Activated T-cell treated with anti-CD3 and anti-CD28 coated beads for 24 hours (primary cell): Measurements from ENCODE around the gene MXD4.

ENCODE experiments used
- DNase-seq: peaks from one replicate; pipeline ENCODE4 v3.0.0-alpha.2; 2020; ENCODE audit warnings: low read depth

MXD4 gene

DNA sequence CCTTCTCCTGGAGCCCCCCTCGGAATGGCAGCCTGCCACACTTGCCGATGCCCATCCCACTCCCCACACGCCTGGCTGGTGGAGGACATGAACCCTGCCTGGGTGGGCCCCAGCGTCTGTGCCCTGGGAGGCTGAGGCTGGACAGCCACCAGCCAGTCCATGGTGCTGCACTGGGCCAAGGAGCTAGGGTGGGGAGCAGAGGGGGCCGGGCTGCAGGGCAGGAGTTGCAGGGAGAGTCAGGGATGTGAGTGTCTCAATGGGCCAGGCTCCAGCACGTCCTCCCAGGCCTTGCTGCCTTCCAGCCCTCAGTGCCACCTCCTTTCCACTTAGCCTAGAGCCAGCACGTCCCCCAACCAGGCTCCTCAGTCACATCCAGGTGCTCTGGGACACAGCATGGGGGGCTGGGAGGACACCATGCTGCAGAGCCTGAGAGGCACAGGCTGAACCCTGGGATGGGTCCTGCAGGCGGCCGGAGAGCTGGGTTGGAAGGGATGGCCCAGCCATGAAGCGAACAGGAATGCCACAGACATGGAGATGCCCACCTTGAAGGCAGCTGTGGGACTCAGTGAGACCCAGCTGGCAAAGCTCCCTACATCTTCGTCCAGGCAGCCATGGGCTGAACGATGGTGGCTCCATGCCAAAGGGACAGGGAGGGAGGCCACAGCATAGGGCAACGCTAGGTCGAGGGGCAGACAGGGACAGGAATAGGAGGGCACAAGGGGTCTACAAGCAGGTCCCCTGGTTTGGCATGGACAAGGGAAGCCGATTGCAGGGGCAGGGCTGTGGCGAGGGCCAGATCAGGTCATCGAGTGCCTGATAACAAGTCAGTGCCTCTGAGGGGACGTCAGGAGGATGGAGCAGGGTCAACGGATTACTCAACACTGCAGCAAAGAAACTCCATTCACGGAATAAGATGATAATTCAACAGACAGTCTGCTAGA lies 30.1 kb upstream of the MXD4 start:
- no peak for DNase-seq

DNA sequence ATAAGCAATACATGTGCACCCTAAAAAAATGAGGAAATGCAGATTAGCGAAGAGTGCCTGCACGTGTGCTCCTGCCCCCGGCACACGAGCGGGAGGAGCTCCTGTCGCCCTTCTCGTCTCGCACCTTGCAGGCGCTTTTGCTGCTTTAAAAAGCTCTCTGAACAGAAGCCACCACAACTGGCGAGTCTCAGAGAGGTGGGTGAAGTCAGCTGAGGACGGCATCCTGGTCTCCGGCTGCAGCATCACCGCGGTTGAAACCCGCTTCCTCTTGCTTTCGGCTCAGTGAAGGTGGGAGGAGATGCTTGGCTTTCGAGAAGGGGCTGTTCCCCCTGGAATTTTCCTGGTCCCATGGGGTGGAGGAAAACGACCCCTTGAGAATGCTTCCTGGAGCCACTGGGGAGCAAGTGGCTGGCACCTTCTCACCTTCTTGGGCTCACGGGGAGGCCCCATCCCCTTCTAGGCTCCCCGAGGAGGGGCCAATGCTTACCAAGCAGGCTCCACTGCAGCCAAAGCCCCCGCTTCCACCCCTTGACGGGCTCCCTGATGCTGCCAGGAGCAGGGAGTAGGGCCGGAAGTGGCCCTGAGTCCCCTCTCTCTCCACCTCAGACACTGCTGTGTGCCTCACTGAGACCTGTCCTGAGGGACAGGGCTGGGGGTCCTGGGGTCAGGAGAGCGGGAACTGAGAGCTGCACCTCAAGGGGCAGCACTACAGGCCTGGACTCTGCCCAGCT lies 29.2 kb upstream of the MXD4 start:
- peak; percentile 32 for DNase-seq

DNA sequence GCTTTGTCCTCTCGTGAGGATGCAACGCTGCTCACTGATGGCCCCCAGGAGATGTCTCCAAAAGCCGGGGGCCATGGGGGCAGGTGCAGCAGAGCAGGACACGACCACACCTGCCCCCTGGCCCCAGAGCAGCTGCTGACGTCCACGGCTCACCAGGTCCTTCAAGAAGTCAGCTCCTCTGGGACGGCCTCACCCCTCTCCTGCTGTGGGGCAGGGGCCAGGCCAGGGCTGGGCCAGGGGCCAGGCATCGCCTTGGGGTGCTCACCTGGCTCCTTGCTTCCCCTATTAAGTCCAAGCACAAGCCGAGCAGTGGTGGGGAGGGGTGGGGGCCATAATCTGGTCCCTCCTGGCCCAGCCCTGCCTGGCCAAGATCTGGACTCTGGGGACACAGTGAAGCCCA lies 28.6 kb upstream of the MXD4 start:
- no peak for DNase-seq

DNA sequence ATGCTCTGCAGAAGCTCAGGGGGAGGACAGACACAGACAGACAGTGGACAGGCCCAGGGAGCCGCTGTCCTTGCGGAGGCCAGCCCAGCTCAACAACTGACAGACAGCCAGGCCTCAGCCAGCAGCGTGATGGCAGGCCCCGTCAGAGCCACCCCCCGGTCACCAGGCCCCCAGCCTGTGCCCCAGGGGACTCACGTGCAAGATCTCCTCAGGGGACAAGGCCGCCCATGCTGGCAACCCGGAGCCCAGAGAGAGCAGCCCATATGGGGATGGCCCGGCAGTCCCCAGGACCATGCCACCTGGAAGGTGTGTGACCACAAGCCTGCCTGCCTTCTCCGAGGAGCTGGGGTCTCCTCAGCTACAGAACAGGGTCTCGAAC lies 28.0 kb upstream of the MXD4 start:
- no peak for DNase-seq

DNA sequence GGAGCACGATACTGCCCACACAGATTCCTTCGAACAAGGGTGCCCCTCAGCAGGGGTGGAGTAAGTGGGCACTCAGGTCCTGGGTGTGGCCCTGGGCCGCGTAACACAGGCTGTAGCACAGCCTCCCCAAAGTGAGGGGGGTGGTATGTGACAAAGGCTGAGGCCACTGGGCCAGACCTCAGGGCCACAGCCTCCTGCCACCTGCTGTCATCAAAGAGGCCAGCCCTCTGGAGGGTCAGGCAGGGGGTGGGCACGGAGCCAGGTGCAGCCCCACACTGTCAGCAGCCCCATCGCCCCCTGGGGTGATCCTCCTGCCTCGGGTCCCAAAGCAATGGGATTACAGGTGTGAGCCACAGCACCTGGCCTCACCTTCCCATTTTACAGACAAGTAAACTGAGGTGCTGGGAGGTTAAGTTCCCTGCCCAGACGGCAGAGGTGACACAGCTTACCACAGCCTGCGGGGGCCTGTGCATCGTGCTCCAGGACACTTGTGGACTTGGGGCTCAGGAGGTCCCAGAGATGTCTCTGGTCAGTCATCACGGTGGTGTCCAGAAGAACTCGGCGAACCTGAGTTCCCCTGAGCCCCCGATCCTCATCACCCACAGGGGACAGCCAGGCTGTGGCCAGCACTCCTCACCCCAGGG lies 27.5 kb upstream of the MXD4 start:
- no peak for DNase-seq

DNA sequence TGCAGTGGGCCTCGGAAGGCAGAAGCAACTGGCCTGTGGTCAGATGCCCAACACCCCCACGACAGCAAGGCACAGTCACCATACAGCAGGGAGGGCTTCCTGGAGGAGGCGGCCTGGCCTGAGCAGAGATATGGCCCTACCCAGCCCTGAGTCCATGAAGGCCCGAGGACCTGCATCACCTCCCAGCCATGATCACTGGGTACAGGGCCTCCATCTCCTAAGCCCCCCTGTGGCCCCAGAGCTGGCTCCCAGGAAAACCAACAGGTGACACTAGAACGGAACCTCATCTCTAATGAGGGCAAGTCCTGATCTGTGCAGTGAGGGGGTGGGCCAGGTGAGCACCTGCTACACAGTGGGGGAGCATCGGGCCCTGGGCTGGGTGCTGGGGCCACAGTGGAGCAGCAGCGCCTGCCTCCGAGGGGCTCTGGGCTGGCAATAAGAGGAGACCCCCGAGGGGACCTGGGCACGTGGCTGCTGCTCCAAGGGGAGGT lies 26.2 kb upstream of the MXD4 start:
- no peak for DNase-seq

DNA sequence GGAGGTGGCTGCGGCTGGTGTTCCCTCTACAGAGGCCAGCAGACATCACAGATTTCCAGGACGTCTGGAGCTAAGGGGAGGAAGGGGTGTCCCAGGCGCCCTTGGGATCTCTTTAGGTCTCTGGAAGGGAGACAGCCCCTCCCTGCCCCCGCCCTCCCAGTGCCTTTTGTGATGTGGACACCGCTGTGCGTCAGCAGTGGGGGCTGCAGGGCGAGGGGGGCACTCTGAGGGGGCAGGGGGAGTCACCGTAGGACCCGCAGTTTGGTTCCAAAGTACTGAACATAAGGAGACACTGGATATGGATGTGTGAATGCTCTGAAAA lies 25.6 kb upstream of the MXD4 start:
- DNase-seq = no peak

DNA sequence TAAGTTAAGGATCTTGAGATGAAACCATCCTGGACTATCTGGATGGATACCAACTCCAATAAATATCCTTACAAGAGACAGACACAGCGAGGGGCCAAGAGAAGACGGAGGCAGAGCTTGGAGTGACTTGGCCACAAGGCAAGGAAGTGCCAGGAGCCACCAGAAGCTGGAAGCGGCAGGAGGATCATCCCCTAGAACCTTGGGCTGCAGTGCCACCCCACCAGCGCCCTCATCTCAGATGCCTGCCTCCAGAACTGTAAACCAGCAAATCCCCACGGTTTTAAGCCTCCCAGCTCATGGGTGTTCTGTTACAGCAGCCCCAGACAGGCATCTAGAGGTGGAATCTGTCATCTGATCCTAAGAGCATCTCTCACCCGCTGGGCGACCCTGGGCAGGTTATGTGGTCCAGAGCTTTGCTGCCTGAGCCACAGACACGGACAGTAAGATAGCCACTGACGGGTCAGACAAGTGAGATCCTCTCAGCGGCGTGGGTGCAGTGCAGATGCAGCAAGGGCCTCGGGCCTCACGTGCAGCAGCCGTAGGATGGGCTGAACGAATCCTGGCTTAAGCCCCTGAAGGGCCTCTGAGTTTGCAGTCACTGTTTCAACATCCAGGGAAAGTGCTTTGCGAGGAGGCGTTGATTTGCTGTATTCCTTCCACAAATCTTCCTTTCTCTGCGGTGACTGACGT lies 25.1 kb upstream of the MXD4 start:
- DNase-seq = no peak

DNA sequence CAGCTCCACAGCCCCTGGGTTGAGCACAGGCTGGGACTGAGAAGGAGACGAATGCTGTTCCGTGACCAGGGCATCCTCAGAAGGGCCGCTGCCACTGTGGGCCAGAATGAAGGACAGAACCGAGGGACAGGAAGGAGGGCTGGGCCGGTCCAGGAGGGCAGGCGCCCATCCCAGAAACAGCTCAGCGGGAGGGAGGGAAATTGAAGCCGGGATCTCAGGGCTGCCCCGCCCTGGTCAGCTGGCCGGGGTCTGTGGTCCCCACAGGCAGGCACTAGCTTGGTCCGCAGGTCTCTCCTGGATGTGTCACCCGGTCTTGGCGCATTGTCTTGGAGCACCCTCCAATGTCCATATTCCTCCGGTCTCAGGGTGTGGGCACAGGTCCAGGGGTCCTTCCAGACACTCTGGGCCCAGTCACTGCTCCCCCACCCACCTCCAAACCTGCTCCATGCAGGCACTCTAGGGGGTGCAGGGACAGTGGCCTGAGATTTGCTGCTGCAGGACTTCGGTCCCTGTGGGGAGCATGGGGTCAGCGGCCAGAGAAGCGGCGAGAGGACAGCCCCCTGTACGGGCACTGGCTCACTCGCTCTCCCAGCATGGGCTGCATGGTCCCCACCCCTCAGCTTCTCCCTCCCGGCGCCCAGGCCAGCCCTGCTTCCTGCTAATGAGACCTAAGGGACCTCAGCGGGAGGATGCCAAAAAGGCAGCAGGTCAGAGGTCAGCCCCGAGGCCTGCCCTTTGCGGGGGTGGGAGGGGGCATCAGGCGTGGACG lies 23.9 kb upstream of the MXD4 start:
- DNase-seq = no peak

DNA sequence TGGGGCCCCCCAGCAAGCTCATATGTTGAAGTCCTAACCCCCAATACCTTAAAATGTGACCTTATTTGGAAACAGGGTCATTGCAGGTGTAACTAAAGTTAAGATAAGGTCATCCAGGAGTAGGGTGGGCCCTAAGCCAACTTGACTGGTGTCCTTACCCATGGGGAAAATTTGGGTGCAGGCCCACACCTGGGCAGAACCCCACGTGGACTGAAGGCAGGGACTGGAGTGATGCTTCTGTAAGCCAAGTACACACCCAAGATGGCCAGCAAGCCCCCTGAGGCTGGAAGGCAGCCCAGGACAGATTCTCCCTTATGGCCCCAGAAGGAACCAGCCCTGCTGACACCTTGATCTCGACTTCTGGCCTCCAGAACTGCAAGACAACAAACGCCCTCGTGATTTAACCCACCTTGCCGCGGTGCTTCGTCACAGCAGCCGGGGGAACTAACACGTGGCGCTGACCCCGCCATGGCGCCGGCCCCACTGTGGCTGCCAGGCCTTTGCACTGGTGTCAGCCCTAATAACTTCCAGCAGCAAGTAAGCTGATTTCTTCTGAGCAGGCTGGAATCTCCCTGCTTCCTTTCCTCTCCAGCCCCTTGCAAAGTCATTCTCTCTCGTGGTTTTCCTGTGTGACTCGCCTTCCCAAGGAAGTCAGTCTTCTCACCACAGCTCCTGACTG lies 23.2 kb upstream of the MXD4 start:
- DNase-seq = no peak

DNA sequence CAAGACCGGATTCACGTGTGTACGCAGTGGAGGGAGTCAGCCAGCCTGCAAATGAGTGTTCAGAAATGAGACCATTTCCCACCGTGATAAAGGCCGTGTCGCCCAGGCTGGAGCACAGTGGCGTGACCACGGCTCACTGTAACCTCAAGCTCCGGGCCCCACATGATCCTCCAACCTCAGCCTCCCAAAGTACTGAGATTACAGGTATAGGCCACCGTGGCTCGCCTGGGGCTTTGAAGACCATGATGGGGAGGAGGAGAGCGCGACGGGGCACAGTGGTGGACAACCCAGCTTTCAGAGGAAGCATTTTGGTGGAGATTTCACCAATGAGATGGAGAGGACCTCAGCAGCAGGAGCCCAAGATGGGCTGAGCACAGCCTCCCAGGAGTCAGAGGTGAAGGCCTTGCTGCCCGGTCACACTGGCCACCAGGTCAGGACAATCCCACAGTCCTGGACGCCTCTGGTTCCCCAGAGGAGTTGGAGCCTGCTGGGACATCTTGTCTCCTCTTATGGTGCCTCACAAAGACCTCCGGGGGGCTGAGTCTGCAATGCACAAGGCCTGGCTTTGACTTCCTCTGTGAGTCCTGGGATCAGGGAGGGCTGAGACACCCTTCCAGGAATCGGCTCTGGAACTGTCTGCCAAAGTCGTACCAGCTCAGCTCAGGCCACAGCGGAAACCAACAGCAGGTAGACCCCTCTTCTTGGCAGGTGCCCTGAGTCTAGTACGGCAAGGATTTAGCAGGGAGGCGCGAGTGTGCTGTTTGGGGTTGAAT lies 22.4 kb upstream of the MXD4 start:
- DNase-seq = no peak

DNA sequence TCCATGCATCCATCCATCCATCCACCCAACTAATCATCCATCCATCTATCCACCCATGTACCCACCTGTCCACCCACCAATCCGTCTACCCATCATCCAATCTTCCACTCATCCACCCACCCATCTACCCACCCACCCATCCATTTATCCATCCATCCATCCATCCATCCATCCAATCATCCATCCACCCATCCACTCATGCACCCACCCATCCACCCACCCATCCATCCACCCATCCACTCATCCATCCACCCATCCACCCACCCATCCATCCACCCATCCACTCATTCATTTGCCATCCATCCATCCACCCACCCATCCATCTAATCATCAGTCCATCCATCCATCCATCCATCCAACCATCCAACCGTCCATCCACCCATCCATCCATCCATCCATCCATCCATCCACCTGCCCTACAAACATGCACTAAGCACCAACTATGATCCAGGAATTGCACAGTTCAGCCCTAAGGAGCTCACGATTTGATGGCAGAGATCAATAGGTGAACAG lies 21.3 kb upstream of the MXD4 start:
- no peak for DNase-seq

DNA sequence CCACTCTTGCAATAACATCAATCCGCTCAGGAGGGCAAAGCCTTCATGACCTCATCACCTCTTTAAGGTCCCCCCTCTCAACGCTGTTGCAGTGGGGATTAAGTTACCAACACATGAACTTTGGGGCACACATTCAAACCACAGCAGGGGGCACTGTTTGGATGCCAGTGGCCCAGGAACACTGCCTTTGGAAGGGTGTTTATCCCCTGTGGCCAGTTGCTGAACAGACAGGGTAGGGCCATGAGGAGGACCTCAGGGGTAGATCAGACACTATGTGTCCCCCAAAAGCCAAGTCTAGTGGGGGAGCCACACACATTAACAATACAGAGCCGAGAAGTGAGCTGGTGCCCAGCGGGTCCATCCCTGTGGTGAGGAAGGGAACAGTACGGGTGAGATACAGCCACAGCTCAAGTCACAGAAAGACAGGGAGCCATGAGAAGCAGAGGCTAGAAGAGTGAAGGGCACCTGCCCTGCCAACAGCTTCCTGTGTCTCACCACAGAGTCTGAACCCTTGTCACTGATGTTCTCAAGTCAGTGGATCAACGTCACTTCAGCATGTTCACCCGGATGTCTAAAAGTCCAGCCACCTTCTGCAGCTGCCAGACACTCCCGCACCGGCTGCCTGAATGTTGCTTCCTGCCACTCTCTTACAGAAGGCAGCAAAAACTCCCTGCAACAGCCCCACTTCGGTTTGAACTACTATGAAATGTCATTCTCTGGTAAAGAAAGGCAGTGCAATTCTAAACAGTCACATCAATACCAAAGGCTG lies 19.9 kb upstream of the MXD4 start:
- DNase-seq = peak; percentile 49

DNA sequence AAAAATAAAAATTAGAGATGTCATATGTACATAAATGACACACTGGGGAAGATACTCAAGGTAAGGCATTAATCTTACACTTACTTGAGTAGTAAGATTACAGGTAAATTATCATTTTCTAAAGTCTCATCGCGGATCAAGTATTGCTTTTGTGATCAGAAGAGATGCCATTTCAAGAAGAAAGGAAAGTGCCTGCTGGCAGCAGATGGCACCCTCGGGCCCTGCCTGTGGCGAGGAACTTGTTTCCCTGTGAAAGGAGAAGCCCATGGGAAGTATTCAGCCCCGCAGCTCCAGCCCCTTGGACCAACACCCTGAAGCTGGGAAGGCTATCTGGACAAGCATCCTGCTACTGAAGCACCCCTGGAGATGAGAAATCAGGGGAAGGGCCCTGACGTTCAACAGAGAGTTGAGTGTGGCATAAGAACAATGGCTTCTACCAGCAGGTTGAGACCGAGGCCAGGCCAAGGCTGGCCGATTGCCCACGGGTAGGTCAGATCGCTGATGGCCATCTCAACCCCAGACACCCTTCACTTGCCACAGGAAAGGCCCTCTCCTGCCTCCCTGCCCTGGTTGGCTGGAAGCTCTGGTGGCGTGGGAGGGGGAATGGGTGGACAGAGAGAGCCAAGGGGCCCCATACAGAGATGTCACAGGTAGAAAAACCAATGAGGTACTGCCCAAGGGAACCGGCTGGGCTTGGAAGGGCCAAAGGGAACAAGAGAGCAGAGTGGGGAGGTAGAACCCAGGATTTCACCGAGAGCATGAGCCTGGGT lies 18.8 kb upstream of the MXD4 start:
- DNase-seq = no peak

DNA sequence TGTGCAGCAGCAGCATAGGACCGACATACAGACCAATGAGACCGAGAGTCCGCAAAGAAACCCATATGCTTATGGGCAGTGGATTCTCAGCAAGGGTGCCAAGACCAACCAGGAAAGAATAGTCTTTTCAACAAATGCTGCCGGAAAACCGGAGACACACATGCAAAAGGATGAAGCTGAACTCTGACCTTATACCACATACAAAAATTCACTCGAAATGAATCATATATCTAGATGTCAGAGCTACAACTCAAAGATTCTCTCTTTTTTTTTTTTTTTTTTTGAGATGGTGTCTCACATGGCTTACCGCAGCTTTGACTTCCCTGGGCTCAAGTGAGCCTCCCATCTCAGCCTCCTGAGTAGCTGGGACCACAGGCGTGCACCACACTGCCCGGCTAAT lies 16.0 kb upstream of the MXD4 start:
- no peak for DNase-seq

DNA sequence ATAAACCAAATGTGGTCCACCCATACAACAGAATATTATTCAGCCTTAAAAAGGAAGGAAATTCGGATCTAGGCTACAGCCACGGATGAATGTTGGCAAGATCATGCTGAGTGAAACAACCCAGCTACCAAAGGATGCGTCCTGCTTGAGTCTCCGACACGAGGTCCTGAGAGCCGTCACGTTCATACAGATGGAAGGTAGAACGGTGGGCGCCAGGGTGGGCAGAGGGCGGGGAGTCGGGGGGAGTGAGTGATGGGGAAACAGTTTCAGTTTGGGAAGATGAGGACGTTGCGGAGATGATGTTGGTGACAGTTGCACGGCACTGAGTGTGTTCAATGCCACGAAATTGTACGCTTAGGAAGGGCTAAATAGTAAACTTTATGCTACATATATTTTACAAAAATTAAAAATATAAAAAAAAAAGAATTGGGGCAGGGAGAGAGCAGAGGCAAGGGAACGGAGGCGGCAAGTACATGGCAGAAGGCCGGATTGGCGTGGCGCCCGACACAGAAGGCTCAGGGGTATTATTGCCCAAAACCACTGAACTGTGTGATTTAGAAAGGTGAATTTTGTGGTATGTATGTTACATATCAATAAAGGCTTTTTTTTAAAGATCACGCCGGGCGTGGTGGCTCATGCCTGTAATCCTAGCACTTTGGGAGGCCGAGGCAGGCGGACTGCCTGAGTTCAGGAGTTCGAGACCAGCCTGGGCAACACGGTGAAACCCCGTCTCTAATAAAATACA lies 14.8 kb upstream of the MXD4 start:
- DNase-seq = no peak

DNA sequence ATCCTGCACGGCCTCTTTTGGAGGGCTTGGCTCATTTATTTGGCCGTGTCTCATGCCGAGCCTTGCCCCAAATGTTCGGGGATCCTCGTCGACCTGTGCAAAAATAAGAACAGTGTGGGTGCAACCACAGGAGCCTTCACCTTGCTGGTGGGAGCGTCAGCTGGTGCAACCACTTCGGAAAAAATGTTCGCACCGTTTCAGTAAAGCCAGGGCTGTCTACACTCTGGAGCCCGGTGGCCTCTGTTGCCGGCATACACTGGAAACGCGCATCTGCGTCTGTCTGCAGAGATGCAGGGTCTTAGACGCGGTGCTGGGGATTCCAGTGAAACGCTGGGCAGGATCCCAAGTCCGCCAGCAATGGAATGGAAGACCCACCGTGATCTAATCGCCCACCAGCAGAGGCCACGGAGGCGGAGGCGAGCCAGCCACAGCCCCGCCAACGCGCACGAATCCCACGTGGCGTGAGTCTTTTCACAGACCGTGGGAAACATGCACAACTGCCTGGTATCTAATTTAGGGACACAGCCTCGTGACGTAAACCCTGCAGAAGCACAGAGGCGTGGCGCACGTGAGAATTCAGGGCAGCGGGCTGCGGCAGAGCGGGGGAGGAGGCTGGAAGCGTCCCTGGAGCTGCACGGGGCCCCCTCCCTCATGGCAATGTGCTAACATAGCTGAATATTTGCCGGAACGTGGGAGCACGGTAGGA lies 13.8 kb upstream of the MXD4 start:
- no peak for DNase-seq
